Duodenal mucosa (tissue), 2 donors: ENCODE measurements around the gene MAT1A.
"Not testable (repeated sequence)": the region's sequence is repeated elsewhere in the genome, so short reads cannot be mapped to it uniquely, and the experiment has no call there.

Source experiments
- H3K27ac ChIP-seq: one replicate; pipeline ENCODE4 v1.7.0; 2013; ENCODE audit warnings: low read depth, low read length
- H3K27me3 ChIP-seq, 2 donors: one replicate each; pipeline ENCODE4 v1.7.0; 2013; ENCODE audit warnings: low read length in 2 of 2, control low read depth in 1 of 2; ENCODE audit not compliant: insufficient read depth in 2 of 2, control insufficient read depth in 1 of 2
- H3K36me3 ChIP-seq, 2 donors: one replicate each; pipeline ENCODE4 v1.7.0; 2013; ENCODE audit warnings: low read length in 2 of 2, control low read depth in 1 of 2; ENCODE audit not compliant: insufficient read depth in 2 of 2, control insufficient read depth in 1 of 2
- H3K4me1 ChIP-seq, 2 donors: one replicate each; pipeline ENCODE4 v1.7.0; 2013; ENCODE audit warnings: low read length in 2 of 2, control low read depth in 1 of 2; ENCODE audit not compliant: insufficient read depth in 2 of 2, control insufficient read depth in 1 of 2
- H3K4me3 ChIP-seq, 2 donors: one replicate each; pipeline ENCODE4 v1.7.0; 2013; ENCODE audit warnings: low read length in 2 of 2, low read depth in 1 of 2
- H3K9ac ChIP-seq, 2 donors: one replicate each; pipeline ENCODE4 v1.7.0; 2013; ENCODE audit warnings: low read length in 2 of 2, low read depth in 1 of 2
- H3K9me3 ChIP-seq, 2 donors: one replicate each; pipeline ENCODE4 v1.7.0; 2013; ENCODE audit warnings: low read length in 2 of 2, control low read depth in 1 of 2; ENCODE audit not compliant: control insufficient read depth in 1 of 2

The MAT1A gene

GRCh38 chr10:80253266-80253962 is 36.0 kb downstream of the MAT1A start:
- no peak overlapping the region for H3K9ac ChIP-seq
- no peak overlapping the region for H3K27ac ChIP-seq
- H3K4me3 ChIP-seq, result no peak overlapping the region
- no peaks in the 10 kb centered on the region for H3K4me1 ChIP-seq
- H3K36me3 ChIP-seq, result no peaks in the 10 kb centered on the region
- no peaks in the 10 kb centered on the region for H3K27me3 ChIP-seq
- H3K9me3 ChIP-seq, result no peaks in the 10 kb centered on the region

- no peaks in the 10 kb centered on the region for H3K4me1 ChIP-seq
- H3K27ac ChIP-seq, result no peak overlapping the region
- H3K9me3 ChIP-seq, result no peaks in the 10 kb centered on the region
- no peaks in the 10 kb centered on the region for H3K27me3 ChIP-seq
- H3K9ac ChIP-seq, result no peak overlapping the region
- no peak overlapping the region for H3K4me3 ChIP-seq
- no peaks in the 10 kb centered on the region for H3K36me3 ChIP-seq
Measured at GRCh38 chr10:80252296-80252887, 37.1 kb downstream of the MAT1A start.

- not testable (repeated sequence) for H3K27ac ChIP-seq, H3K9ac ChIP-seq, H3K4me3 ChIP-seq, H3K27me3 ChIP-seq, H3K4me1 ChIP-seq, H3K36me3 ChIP-seq, H3K9me3 ChIP-seq
Measured at GRCh38 chr10:80251703-80252280, 37.7 kb downstream of the MAT1A start.

- H3K9ac ChIP-seq, H3K4me1 ChIP-seq, H3K27me3 ChIP-seq, H3K27ac ChIP-seq, H3K9me3 ChIP-seq, H3K36me3 ChIP-seq, H3K4me3 ChIP-seq: not testable (repeated sequence)
Measured at GRCh38 chr10:80250399-80250798, 39.1 kb downstream of the MAT1A start.

GRCh38 chr10:80249906-80250305 is 39.6 kb downstream of the MAT1A start:
- not testable (repeated sequence) for H3K4me3 ChIP-seq, H3K9ac ChIP-seq, H3K36me3 ChIP-seq

GRCh38 chr10:80247611-80248010 is 41.8 kb downstream of the MAT1A start:
- H3K36me3 ChIP-seq, H3K4me1 ChIP-seq, H3K4me3 ChIP-seq, H3K9ac ChIP-seq, H3K27ac ChIP-seq, H3K9me3 ChIP-seq, H3K27me3 ChIP-seq: not testable (repeated sequence)

More at GRCh38 chr10:80249906-80250305, 39.6 kb downstream of the MAT1A start:
- not testable (repeated sequence) for H3K9me3 ChIP-seq, H3K27me3 ChIP-seq, H3K27ac ChIP-seq, H3K4me1 ChIP-seq

GRCh38 chr10:80244371-80244770 is 45.1 kb downstream of the MAT1A start:
- not testable (repeated sequence) for H3K4me1 ChIP-seq, H3K27ac ChIP-seq, H3K4me3 ChIP-seq, H3K27me3 ChIP-seq, H3K9me3 ChIP-seq, H3K9ac ChIP-seq, H3K36me3 ChIP-seq

GRCh38 chr10:80242341-80242740 is 47.1 kb downstream of the MAT1A start:
- not testable (repeated sequence) for H3K9me3 ChIP-seq

GRCh38 chr10:80236457-80236856 is 53.0 kb downstream of the MAT1A start:
- not testable (repeated sequence) for H3K27ac ChIP-seq

More at GRCh38 chr10:80242341-80242740, 47.1 kb downstream of the MAT1A start:
- not testable (repeated sequence) for H3K9ac ChIP-seq, H3K27ac ChIP-seq, H3K4me1 ChIP-seq, H3K4me3 ChIP-seq, H3K36me3 ChIP-seq, H3K27me3 ChIP-seq

GRCh38 chr10:80234331-80235235 is 54.9 kb downstream of the MAT1A start:
- not testable (repeated sequence) for H3K4me1 ChIP-seq, H3K27ac ChIP-seq, H3K9me3 ChIP-seq

More at GRCh38 chr10:80236457-80236856, 53.0 kb downstream of the MAT1A start:
- H3K9ac ChIP-seq, H3K27me3 ChIP-seq, H3K4me1 ChIP-seq, H3K4me3 ChIP-seq, H3K36me3 ChIP-seq, H3K9me3 ChIP-seq: not testable (repeated sequence)

More at GRCh38 chr10:80234331-80235235, 54.9 kb downstream of the MAT1A start:
- not testable (repeated sequence) for H3K27me3 ChIP-seq, H3K4me3 ChIP-seq, H3K9ac ChIP-seq, H3K36me3 ChIP-seq
